ENCODE data around the gene RANBP10. TPM values are rescaled to one million over a fixed set of nuclear protein-coding genes. Genes with fewer than 3 reads are reported as not detected.
A peak's percentile ranks its signal among the peaks of the same experiment; 100 is the strongest.

Gene RANBP10
- total and polyA plus RNA-seq, 2 of the 8 experiments (the other 6 are each of a cell fraction or from before 2014, with no cell fraction given): 14.2 to 16.8 TPM

DNA sequence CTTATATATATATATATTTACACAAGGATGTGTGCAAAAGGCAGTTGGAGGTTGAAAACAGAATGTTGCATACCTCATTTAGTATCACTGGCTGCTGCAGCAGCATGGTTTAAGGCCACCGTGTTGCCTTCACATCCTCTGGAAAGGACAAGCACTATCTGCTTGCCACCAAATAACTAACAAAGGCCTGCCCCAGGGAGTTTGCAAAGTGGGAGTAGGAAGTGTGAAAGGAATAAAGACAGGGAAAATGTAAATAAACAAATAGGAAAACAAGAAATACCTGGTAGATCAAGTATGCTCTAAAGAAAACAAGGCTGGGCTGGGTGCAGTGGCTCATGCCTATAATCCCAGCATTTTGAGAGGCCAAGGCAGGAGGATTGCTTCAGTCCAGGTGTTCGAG lies 53.7 kb downstream of the RANBP10 start:
- 80% methylated on average over 2 of the region's 2 CpGs; no CpG with 5 or more reads in 1 of the 2 experiments for WGBS, 2 experiments (ENCODE audit: extremely low coverage in 1 of 2, insufficient coverage in 1 of 2, insufficient read length in 1 of 2, insufficient replicate concordance in 2 of 2, low coverage in 1 of 2, low lambda C conversion rate in 2 of 2, missing lambda C conversion rate in 1 of 2)
- H3K23me2 ChIP-seq (ENCODE audit: low read depth, low read length): no peaks in the 10 kb centered on the region

More for the DNA sequence above, 53.7 kb downstream of the RANBP10 start:
- no peak overlapping the region for H3K4ac ChIP-seq (replicated peaks; ENCODE audit: insufficient read length, low read depth, low read length)
- FAIRE-seq (no peak), DNase-seq (ENCODE audit: low read depth in 1 of 2, low spot score in 2 of 2) (no peak)
- no peak overlapping the region for H2AFZ ChIP-seq (ENCODE audit: low read length)
- no peaks in the 10 kb centered on the region for H3K9me3 ChIP-seq (ENCODE audit: insufficient read depth in 2 of 2, low read depth in 1 of 2, low read length in 1 of 2)
- H2BK20ac ChIP-seq (ENCODE audit: low read length): no peak overlapping the region
- H2BK12ac ChIP-seq (ENCODE audit: low read depth, low read length): no peak overlapping the region
- H3K14ac ChIP-seq (ENCODE audit: insufficient read length): no peak overlapping the region
- no peaks in the 10 kb centered on the region; the same call in none of the 2 replicates for H3K79me1 ChIP-seq (ENCODE audit: low read depth, low read length)
- peaks cover 0 to 5% of the 10 kb centered on the region in 2 experiments for H4K20me1 ChIP-seq (replicated peaks in 1 of 2; ENCODE audit: control insufficient read depth in 1 of 2, insufficient read depth in 2 of 2, low read length in 2 of 2)
- TF ChIP-seq RFX5 (IDR thresholded peaks at IDR 0.05; ENCODE audit: borderline replicate concordance, low read depth, low read length): no peak
- no peak for TF ChIP-seq ATF3 (IDR thresholded peaks at IDR 0.05; ENCODE audit: insufficient read depth, low read depth, low read length)
- no peak for TF ChIP-seq RXRA (IDR thresholded peaks at IDR 0.05; ENCODE audit: insufficient read depth, low read depth, low read length)
- no peak for TF ChIP-seq SP4 (IDR thresholded peaks at IDR 0.05; ENCODE audit: low read length)
- no peak for TF ChIP-seq TAF7 (optimal IDR thresholded peaks at IDR 0.05; ENCODE audit: borderline replicate concordance, low read depth, low read length)
- TF ChIP-seq SP2 (IDR thresholded peaks at IDR 0.05; ENCODE audit: low read length): no peak
- H3K4me1 ChIP-seq (replicated peaks in 1 of 4; ENCODE audit: control insufficient read depth in 3 of 4, insufficient read depth in 4 of 4, low read length in 3 of 4): no peaks in the 10 kb centered on the region
- no peak overlapping the region for H4K8ac ChIP-seq (ENCODE audit: extremely low read depth, insufficient read depth, low read length)
- no peak overlapping the region for H3K9ac ChIP-seq (replicated peaks in 1 of 4; ENCODE audit: extremely low read depth in 1 of 4, low read depth in 3 of 4, low read length in 3 of 4)
- no peak overlapping the region for H3K27ac ChIP-seq (ENCODE audit: low read depth, low read length)
- H2BK120ac ChIP-seq (replicated peaks; ENCODE audit: low read depth, low read length): no peak overlapping the region
- no peaks in the 10 kb centered on the region for H3K27me3 ChIP-seq (replicated peaks in 1 of 4; ENCODE audit: control insufficient read depth in 3 of 4, extremely low read depth in 1 of 4, insufficient read depth in 3 of 4, low read length in 3 of 4)
- H3K18ac ChIP-seq (ENCODE audit: extremely low read depth, low read length): no peak overlapping the region
- H3K56ac ChIP-seq (replicated peaks; ENCODE audit: insufficient read length, low read depth, low read length): no peak overlapping the region
- ChIA-PET CTCF (ENCODE audit: partially characterized antibody) (interaction anchor here (0.7 to 1.6 kb wide), 2 partner anchors 13 to 90 kb away, joined by 3 to 4 read pairs; no protein-coding TSS in a partner anchor), POLR2A (ENCODE audit: partially characterized antibody) (no interaction called here)
- no peaks in the 10 kb centered on the region for H3K79me2 ChIP-seq (ENCODE audit: control insufficient read depth in 1 of 2, insufficient read depth in 2 of 2, low read length in 2 of 2)
- no peak overlapping the region for H4K5ac ChIP-seq (ENCODE audit: insufficient read length, low read depth, low read length)
- H4K91ac ChIP-seq (replicated peaks; ENCODE audit: insufficient read length, low read length): no peak overlapping the region
- no peaks in the 10 kb centered on the region for H3K36me3 ChIP-seq (ENCODE audit: control insufficient read depth in 2 of 4, insufficient read depth in 4 of 4, low read length in 3 of 4)
- no peak overlapping the region for H2AK5ac ChIP-seq (ENCODE audit: low read depth, low read length)
- 0 out of 4 replicates have a peak overlapping the region, but pooled peaks of 1 of the 2 experiments have one; percentile 17 for H3K4me2 ChIP-seq (ENCODE audit: insufficient read depth in 1 of 2, low read depth in 2 of 2, low read length in 2 of 2)
- H2BK5ac ChIP-seq (ENCODE audit: low read depth, low read length): no peak overlapping the region
- no peak overlapping the region for H3K23ac ChIP-seq (ENCODE audit: insufficient read length)
- H2BK15ac ChIP-seq (ENCODE audit: low read length): no peak overlapping the region
- H3K4me3 ChIP-seq (ENCODE audit: extremely low read depth in 1 of 4, insufficient read depth in 2 of 4, low read depth in 3 of 4, low read length in 4 of 4): no peak overlapping the region
